D721Med (cell line): Measurements from ENCODE around the gene TEK.

Experiments used
- DNase-seq: peaks from one replicate; pipeline ENCODE4 v3.0.0; 2011; ENCODE audit warnings: low spot score; ENCODE audit not compliant: insufficient read length
- FAIRE-seq: peaks from 2 replicates; lab custom pipeline; 2011; peaks lifted over from hg19 to GRCh38; lab: Jason Lieb, UNC
- TF ChIP-seq, protein P1 (sequence below): IDR thresholded peaks from 2 replicates; pipeline ENCODE4 v1.5.1; 2012; ENCODE audit warnings: mild to moderate bottlenecking, control low read depth; ENCODE audit not compliant: insufficient read depth; ENCODE audit errors: missing control alignments

Gene TEK

DNA sequence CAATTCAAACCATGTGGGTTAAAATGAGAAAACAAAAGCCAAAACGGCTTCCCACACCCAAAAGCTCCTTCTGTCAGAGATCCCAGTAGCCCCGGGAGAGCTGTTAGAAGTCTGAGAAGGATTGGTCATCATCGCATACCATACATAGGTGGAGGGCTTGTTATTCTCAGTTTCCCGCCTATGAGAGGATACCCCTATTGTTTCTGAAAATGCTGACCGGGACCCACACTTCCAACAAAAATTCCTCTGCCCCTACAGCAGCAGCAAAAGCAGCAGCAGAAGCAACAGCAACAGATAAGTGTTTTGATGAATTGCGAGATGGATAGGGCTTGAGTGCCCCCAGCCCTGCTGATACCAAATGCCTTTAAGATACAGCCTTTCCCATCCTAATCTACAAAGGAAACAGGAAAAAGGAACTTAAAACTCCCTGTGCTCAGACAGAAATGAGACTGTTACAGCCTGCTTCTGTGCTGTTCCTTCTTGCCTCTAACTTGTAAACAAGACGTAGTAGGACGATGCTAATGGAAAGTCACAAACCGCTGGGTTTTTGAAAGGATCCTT, at the start of gene TEK:
Gene TEK (plus strand): TSS at position 245 of the 561 bp plus-strand sequence. CDS start 366 bp downstream, outside the sequence.
- TF ChIP-seq, protein P1, sequence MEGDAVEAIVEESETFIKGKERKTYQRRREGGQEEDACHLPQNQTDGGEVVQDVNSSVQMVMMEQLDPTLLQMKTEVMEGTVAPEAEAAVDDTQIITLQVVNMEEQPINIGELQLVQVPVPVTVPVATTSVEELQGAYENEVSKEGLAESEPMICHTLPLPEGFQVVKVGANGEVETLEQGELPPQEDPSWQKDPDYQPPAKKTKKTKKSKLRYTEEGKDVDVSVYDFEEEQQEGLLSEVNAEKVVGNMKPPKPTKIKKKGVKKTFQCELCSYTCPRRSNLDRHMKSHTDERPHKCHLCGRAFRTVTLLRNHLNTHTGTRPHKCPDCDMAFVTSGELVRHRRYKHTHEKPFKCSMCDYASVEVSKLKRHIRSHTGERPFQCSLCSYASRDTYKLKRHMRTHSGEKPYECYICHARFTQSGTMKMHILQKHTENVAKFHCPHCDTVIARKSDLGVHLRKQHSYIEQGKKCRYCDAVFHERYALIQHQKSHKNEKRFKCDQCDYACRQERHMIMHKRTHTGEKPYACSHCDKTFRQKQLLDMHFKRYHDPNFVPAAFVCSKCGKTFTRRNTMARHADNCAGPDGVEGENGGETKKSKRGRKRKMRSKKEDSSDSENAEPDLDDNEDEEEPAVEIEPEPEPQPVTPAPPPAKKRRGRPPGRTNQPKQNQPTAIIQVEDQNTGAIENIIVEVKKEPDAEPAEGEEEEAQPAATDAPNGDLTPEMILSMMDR, result no peak
- FAIRE-seq (no peak), DNase-seq (no peak)

DNA sequence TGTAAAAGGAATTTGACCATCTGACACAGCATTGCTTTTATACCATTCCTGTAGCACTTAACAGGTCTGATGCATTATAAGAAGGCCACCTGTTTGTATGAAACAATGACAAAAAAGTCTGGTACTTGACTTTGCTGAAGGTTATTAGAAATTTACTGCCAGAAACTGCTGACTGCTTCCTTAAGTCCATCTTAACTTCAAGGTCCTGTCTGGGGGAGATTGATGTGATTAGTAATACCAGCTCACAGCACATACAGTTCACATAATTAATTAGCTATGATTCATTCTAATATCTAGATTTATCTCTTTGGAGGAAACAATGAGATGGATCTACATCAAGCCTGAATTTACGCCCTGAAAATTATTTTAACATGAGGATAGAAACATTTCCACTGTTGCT, 49.6 kb upstream of the TEK start:
- FAIRE-seq, result no peak
- DNase-seq, result no peak
- TF ChIP-seq, protein P1, result no peak

DNA sequence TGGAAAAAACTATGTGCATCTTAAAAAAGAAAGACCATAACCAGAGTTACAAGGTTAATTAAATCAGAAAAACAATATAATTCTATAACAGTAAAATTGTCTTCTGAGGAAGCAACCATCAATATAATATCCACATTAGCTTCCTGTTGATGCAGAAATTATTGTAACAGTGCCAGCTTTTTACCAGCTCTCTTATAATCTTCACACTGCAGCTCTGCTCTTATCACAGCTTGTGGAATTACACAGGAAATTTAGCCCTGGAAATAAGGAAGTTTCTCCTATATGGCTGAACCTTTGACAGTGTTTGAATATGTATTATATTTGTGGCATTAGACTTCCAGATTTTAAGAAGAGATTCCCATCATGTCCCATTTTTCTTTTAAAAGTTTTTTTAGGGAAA, 49.1 kb upstream of the TEK start:
- no peak for DNase-seq
- no peak for FAIRE-seq
- TF ChIP-seq, protein P1, result no peak

DNA sequence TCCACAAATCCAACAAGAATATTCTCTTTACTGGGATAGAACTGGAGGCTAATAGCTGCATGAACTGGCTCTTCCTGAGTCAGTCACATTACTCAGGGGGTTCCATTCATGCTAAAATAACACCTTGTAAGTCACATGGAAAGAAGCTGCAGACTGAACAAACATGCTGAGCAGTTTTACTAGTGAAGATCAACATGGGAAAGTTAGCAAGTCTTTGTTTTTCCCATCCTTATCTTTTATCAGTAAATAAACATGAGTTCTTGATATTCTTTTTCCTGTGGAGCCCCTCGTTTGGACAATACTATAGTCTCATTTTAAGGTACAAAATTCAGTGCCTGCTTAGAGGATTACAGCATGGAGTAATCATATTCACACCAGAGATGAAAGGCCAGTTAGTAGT, 43.7 kb upstream of the TEK start:
- TF ChIP-seq, protein P1, result no peak
- FAIRE-seq, result no peak
- DNase-seq, result no peak

DNA sequence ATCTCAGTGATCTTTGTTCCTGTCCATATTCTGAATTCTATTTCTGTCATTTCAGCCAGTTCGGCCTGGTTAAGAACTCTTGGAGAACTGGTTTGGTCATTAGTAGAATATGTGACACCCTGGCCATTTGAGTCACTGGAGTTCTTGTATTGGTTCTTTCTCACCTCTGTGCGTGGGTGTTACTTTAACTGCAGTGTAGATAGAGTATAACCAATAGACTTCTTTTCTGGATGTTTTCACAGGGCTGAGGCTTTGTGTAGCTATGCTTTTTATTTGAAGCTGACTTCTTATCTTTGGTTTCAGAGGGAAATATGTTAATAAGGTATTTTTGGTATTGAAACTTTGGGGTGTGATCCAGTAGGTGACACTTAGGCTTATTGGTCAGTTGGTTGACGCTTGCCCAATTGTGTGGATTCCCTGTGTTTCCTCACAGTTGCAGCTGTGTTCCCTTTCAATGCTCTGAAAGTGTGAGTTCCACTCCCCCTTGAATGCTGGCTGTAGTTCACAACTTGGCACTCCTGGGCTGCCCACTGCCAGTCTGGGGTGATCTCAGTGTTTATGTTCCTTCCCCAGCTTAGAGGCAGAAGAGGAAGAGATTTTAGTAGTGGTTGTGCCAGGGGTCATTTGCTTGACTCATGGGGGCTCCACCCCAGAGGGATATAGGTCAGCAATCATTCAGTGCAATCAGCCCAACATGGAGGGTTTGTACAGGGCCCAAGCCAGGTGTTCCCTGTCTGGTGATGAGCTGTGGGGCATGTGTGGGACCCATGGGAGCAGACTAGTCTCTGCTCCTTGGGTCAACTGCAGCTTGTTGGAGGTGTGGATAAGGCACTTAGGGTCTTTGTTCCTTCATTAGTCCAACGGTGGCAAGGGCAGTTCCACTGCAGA, 34.9 kb upstream of the TEK start:
- no peak for FAIRE-seq
- DNase-seq, result no peak
- TF ChIP-seq, protein P1, result no peak

DNA sequence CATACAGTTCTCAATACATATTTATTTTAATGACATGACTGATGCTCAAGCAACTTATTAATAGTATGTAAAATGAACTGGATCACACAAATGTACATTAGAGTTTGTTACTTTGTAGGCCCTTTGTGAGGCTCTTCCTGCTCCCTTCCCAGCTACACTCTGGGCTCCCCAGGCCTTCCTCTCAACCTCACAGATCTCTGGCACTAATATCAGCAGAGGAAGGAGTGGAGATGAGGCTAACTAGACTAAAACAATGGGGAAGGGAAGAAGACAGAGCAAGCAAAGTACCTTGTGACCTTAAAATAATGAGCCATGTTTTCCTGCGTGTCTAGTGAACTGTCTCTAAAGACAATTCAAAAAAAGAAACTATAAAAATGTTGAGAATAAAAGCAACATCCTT, 30.3 kb upstream of the TEK start:
- FAIRE-seq (no peak), DNase-seq (no peak)
- TF ChIP-seq, protein P1, result no peak

DNA sequence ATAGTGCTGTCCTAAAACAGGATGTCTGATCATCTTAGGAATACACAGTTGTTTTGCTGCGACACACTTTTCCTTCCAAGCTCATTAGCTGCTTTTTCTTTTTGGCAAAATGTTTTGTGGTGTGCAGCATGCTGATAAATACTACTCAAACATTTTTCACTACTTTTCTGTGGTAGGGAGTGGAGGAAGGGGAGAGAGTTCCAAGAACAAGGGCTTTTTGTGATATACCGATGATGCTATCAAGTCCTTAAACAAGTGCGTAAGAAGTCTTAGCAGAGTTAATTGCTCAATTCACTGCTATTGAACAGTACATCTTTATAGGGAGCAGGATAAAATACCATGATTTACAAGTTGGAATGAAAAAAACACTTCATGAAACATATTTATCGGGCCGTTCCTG, 23.6 kb upstream of the TEK start:
- DNase-seq, result no peak
- TF ChIP-seq, protein P1, result no peak
- FAIRE-seq, result no peak
